ENCODE data around the gene CD37.
"Not testable (repeated sequence)": the region's sequence is repeated elsewhere in the genome, so short reads cannot be mapped to it uniquely, and the experiment has no call there.

Gene CD37

GRCh38 chr19:49331187-49331586, 4.0 kb upstream of the CD37 start:
- DNase-seq (ENCODE audit: low spot score), result not testable (repeated sequence)

- peak; percentile 31 for DNase-seq (ENCODE audit: low spot score)
These were observed 3.6 kb upstream of the CD37 start for GRCh38 chr19:49331616-49332055.

- DNase-seq (ENCODE audit: low spot score), result not testable (repeated sequence)
These were observed 2.4 kb upstream of the CD37 start for GRCh38 chr19:49332691-49333417.

GRCh38 chr19:49333418-49333805, 1.8 kb upstream of the CD37 start:
- DNase-seq (ENCODE audit: low spot score), result no peak

GRCh38 chr19:49333811-49334288, 1.4 kb upstream of the CD37 start:
- DNase-seq (ENCODE audit: low spot score), result no peak

GRCh38 chr19:49335784-49336481, 727 bp downstream of the CD37 start:
- DNase-seq (ENCODE audit: low spot score), result no peak

GRCh38 chr19:49336482-49337266, 1.5 kb downstream of the CD37 start:
- DNase-seq (ENCODE audit: low spot score), result no peak

GRCh38 chr19:49337267-49338022, 2.2 kb downstream of the CD37 start:
- no peak for DNase-seq (ENCODE audit: low spot score)

GRCh38 chr19:49338023-49338677, 2.9 kb downstream of the CD37 start:
- no peak for DNase-seq (ENCODE audit: low spot score)

- peak; percentile 38 for DNase-seq (ENCODE audit: low spot score)
These were observed 3.6 kb downstream of the CD37 start for GRCh38 chr19:49338691-49339300.

- peak; percentile 15 for DNase-seq (ENCODE audit: low spot score)
These were observed 4.3 kb downstream of the CD37 start for GRCh38 chr19:49339301-49340068.

GRCh38 chr19:49340069-49340864, 5.1 kb downstream of the CD37 start:
- DNase-seq (ENCODE audit: low spot score), result no peak

GRCh38 chr19:49340865-49341718, 5.9 kb downstream of the CD37 start:
- DNase-seq (ENCODE audit: low spot score), result no peak

- no peak for DNase-seq (ENCODE audit: low spot score)
These were observed 7.1 kb downstream of the CD37 start for GRCh38 chr19:49342291-49342721.

- no peak for DNase-seq (ENCODE audit: low spot score)
These were observed 7.9 kb downstream of the CD37 start for GRCh38 chr19:49343123-49343522.

- DNase-seq (ENCODE audit: low spot score), result no peak
These were observed 9.6 kb downstream of the CD37 start for GRCh38 chr19:49344505-49345423.

- no peak for DNase-seq (ENCODE audit: low spot score)
These were observed 12.0 kb downstream of the CD37 start for GRCh38 chr19:49347191-49347590.
